Measurements from ENCODE around the gene C2orf76.
"Not testable (repeated sequence)": the region's sequence is repeated elsewhere in the genome, so short reads cannot be mapped to it uniquely, and the experiment has no call there.

The C2orf76 gene

DNA sequence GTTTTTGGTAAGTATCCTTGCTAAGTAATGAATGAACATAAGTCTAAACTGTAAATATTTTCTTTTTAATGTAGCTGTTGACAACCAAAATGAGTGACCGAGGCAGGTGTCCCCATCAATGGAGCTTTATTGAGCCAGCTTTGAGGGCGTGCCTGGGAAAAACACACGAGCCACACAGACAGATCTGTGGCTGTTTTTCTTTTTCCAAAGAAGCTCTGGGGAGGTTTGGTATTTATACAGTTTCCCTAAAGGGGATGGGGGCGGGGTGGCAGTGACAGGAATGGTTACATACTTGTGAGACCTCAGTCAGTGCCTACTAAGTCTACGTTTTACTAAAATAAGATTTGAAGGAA is 11.3 kb upstream of the C2orf76 start:
- in situ Hi-C loops (cut with MboI; ENCODE audit: low sequenced_read_pairs), result no loop called here

GRCh38 chr2:119377294-119377992 is 10.8 kb upstream of the C2orf76 start:
- in situ Hi-C loops (cut with MboI; ENCODE audit: low sequenced_read_pairs), result no loop called here

DNA sequence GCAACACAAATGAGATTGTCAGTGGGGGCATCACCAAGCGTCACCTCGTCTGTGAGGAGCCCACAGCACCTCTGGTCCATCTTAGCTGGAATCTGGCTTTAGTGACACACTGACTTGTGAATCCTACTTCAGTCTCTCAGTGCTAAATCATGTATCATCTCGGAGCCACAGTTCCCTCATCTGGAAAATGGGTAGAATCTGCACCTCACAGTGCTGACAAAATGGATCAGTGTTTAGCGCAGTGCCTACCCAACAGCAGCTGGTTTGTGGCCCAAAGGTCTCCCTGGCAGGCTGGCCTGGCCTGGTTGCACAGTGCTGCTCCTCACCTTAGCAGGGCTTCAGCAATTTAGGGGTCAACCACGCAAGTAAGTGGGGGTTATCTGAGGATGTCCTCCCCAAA is 10.2 kb upstream of the C2orf76 start:
- in situ Hi-C loops (cut with MboI; ENCODE audit: low sequenced_read_pairs), result no loop called here

- in situ Hi-C loops (cut with MboI; ENCODE audit: low sequenced_read_pairs), result not testable (repeated sequence)
These were observed 9.8 kb upstream of the C2orf76 start for GRCh38 chr2:119376406-119376805.

DNA sequence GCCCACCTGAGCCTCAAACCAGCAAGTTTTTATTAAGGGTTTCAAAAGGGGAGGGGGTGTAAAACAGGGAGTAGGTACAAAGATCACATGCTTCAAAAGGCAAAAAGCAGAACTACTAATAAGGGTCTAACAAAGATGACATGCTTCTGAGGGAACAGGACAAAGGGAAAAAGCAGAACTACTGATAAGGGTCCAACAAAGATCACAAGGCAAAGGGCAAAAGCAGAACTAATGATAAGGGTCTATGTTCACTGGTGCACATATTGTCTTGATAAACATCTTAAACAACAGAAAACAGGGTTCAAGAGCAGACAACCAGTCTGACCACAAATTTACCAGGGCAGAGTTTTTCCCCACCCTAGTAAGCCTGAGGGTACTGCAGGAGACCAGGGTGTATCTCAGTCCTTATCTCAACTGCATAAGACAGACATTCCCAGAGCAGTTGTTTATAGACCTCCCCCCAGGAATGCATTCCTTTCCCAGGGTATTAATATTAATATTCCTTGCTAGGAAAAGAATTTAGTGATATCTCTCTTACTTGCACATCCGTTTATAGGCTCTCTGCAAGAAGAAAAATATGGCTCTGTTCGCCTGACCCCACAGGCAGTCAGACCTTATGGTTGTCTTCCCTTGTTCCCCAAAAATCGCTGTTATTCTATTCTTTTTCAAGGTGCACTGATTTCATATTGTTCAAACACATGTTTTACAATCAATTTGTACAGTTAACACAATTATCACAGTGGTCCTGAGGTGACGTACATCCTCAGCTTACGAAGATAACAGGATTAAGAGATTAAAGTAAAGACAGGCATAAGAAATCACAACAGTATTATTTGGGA is 7.5 kb upstream of the C2orf76 start:
- in situ Hi-C loops (cut with MboI; ENCODE audit: low sequenced_read_pairs), result not testable (repeated sequence)

DNA sequence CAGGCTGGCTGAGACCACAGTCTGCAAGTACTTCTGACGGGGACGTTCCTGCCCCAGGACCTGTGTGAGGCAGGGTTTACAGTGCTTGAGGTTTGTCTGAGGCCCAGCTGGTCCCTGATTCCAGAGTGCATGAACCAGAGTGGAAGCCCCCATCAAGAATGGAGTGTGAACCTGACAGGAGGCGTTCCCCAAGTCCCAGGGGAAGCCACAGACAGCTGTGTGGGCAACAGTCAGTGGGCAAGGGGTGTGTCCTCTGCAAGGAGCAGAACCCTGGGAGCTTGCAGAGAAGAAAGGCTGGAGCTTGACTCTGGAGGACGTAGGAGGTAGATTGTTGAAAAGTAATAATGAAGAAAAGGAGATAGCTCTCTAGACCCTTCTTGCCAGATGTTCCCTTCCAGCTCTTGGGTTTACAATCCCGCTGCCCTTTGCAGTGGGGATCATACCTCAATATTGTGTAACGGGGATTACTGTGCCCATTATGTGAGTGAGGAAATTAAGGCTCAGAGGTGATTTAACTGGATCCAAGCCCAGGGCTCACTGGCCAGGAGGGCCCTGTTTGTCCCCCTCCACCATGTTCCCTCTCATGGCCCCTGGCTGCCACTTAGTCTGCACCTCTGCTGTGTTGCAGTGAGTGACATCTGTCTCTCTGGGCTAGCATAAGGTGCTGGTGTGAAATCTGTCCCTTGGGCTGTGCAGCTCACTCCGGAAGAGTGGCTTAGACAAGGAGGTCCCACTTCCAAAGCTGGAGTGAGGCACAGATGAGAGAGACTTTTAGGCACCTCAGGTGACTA is 6.3 kb upstream of the C2orf76 start:
- in situ Hi-C loops (cut with MboI; ENCODE audit: low sequenced_read_pairs), result no loop called here

GRCh38 chr2:119371111-119371510 is 4.5 kb upstream of the C2orf76 start:
- in situ Hi-C loops (cut with MboI; ENCODE audit: low sequenced_read_pairs), result no loop called here

DNA sequence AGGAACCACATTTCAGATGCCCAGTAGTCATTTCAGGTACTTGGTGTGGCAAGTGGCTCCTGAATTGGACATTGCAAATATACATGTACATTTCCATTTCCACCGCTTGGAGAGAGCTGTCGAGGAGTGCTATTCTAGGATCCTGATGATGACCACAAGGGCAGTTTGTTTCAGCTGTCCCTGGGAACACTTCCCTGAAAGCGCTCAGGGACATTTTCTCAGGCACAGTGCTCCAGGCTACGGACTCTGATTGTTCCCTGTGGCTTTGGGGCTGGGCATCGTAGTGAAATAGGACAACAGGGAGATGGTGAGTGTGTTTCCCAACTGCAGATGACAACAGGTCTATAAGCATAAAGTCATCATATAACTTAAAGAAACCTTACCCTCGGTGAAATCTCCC is 3.2 kb upstream of the C2orf76 start:
- in situ Hi-C loops (cut with MboI; ENCODE audit: low sequenced_read_pairs), result no loop called here

DNA sequence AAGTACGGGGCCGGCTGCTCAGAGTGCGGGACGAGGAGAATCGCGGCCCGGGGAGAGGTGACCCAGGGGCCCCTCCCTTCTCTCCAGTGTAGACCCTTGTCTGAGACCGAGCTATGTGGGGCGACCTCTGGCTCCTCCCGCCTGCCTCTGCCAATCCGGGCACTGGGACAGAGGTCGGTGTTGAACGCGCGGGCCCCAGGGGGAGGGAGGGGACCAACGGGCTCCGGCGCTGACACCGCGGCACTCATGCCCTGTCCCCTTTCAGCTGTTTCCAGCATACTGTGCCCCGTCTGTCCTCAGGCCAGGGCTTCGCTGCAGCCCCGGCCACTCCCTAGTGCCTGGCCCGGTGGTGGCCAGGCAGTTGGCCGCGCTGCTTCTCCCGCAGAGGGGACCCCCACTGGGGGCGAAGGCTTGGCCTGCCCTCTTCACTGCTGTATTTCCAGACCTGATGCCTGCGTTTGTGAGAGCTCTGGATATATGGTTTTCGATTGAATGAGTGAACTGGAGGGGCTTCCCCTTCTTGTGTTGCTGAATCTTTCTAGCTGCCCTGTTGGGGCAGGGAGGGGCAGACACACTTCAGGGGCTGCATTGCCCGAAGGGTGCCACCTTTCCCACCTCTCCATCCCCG is 952 bp upstream of the C2orf76 start:
- in situ Hi-C loops (cut with MboI; ENCODE audit: low sequenced_read_pairs), result no loop called here

- in situ Hi-C loops (cut with MboI; ENCODE audit: low sequenced_read_pairs), result no loop called here
These were observed 429 bp downstream of the C2orf76 start for GRCh38 chr2:119366161-119366648.

GRCh38 chr2:119365436-119365835 is 1.2 kb downstream of the C2orf76 start:
- in situ Hi-C loops (cut with MboI; ENCODE audit: low sequenced_read_pairs), result no loop called here

- in situ Hi-C loops (cut with MboI; ENCODE audit: low sequenced_read_pairs), result no loop called here
These were observed 1.8 kb downstream of the C2orf76 start for GRCh38 chr2:119364798-119365197.

DNA sequence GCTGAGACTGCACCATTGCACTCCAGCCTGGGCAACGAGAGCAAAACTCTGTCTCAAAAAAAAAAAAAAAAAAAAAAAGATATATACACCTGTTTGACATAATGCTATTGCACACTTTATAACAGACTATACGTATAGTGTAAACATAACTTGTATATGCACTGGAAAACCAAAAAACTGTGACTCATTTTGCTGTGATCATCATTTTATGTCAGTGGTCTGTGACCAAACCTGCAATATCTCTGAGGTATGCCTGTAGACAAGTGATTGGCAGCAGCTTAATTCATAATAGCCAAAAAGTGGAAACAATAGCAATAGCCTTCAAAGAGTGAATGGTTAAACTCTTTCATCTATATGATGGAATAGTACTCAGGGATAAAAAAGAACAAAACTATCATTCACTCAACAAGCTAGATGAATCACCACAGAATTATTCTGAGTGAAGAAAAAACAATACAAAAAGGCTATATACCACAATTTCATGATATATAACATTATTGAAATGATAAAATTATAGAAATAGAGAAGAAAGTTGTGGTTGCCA is 6.1 kb downstream of the C2orf76 start:
- in situ Hi-C loops (cut with MboI; ENCODE audit: low sequenced_read_pairs), result no loop called here

DNA sequence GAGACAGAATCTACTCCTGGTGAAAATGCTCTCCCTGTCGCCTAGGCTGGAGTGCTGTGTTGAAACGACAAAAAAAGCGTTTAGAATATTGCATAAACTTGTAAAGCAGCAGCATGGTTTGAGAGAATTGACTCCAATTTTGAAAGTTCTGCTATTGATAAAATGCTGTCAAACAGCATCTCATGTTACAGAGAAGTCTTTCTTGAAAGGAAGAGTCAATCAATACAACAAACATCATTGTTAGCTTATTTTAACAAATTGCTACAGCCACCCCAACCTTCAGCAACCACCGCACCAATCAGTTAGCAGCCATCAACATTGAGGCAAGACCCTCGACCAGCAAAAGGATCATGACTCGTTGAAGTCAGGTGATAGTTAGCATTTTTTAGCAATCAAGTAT is 6.9 kb downstream of the C2orf76 start:
- in situ Hi-C loops (cut with MboI; ENCODE audit: low sequenced_read_pairs), result no loop called here

GRCh38 chr2:119354860-119355259 is 11.8 kb downstream of the C2orf76 start:
- in situ Hi-C loops (cut with MboI; ENCODE audit: low sequenced_read_pairs), result no loop called here

DNA sequence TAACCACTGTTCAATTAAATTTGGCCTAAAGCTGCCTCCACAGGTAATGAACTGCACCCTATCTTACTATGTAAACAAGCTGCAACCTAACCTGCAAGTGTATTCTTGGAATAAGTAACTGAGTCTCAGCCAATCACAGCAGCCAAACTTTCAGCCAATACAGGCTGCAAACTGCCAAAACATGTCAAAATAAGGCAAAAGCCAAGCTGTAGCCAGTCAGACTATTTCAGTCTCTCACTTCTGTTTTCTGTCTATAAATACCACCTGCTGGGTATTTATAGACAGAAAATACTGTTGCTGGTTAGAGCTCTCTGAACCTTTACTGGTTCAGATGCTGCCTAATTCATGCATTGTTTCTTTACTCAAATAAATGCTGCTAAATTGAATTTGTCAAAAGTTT is 14.3 kb downstream of the C2orf76 start:
- in situ Hi-C loops (cut with MboI; ENCODE audit: low sequenced_read_pairs), result no loop called here

DNA sequence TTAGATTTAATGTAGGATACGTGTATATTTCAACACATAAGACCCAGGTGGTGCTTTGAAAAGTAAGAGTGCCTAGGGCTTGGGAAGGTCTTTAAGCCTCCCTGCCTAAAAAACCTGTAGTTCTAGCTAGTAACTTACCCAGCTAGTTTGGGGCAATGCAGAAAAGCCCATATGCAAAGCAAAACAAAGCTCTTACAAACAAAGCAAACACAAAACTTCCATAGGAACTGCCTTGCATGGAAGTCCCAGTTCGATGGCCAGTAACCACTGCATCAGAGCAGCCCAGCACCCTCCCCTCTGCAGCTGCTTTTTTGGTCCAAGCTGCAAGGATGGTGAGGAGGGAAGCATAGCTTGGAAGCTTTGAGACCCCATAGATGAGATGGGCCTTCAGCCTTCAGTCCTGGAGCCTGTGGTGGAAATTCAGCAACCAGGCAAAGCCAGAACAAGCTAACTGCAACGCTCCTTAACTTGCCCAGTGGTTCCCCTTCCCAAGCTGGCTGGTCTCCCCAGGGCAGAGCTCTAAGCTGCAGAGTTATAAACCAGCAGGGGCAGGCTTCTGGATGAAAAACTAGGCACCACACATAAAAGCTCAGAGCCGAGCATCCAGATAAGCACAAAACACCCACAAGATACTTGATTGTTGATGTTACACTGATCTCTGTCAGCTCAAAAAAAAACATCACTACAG is 16.2 kb downstream of the C2orf76 start:
- in situ Hi-C loops (cut with MboI; ENCODE audit: low sequenced_read_pairs), result no loop called here

DNA sequence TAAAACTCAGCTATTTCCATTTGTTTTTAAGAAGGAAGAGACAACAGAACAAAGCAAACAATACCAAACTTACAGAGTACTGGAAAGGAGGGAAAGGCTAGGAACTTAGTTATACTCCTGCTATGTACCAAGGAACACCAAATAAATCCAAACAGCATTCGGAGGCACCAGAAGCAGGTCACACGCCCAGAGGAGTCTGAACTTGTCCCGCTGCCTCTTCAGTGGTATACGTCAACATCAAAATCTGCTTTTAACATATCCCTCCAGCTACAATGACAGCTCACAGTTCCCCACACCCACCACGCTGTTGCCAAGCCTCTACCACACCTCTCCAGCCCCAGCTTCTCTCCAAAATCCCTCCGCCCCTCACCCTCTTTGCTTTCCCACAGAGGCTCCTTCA is 17.3 kb downstream of the C2orf76 start:
- in situ Hi-C loops (cut with MboI; ENCODE audit: low sequenced_read_pairs), result no loop called here

- in situ Hi-C loops (cut with MboI; ENCODE audit: low sequenced_read_pairs), result no loop called here
These were observed 24.9 kb downstream of the C2orf76 start for GRCh38 chr2:119341684-119342083.

DNA sequence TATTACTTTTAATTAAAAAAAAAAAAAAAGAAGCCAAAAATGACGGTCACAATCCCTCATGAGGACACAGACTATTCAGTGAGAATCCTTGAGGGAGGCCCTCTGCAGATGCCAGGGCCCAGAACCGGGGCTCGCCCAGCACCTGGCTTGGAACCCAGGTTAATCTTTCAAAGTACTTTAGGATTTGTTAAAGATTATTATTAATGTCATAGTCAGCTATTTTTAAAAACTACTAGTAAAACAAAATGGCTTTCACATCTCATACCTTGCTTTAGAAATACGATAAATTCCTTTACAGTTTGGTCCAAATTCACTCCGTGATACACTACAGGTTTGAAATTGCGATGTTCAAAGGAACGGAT is 27.1 kb downstream of the C2orf76 start:
- in situ Hi-C loops (cut with MboI; ENCODE audit: low sequenced_read_pairs), result no loop called here
